ENCODE data around the gene TXNDC17.

- TF ChIP-seq POLR2A (IDR thresholded peaks at IDR 0.05) (no peak), CTCF (IDR thresholded peaks at IDR 0.05) (no peak)
Observed at GRCh38 chr17:6674586-6674985, 33.7 kb downstream of the TXNDC17 start.
